ENCODE measurements around the gene PROB1.
A peak's percentile ranks its signal among the peaks of the same experiment; 100 is the strongest.
"Not testable (repeated sequence)": the region's sequence is repeated elsewhere in the genome, so short reads cannot be mapped to it uniquely, and the experiment has no call there.

Gene PROB1

GRCh38 chr5:139392324-139392677, 2.6 kb downstream of the PROB1 start:
- DNase-seq = no peak

- DNase-seq = no peak
These were observed 3.2 kb downstream of the PROB1 start for GRCh38 chr5:139391570-139392323.

GRCh38 chr5:139390639-139391569, 4.0 kb downstream of the PROB1 start:
- DNase-seq = no peak

- DNase-seq = peak; percentile 68
These were observed 4.9 kb downstream of the PROB1 start, which contains the start of gene MZB1 for GRCh38 chr5:139389701-139390638. Gene MZB1 (minus strand): TSS chr5:139389913. CDS start chr5:139389856, 57 bp downstream.

- no peak for DNase-seq
These were observed 6.6 kb downstream of the PROB1 start for GRCh38 chr5:139388198-139388821.

- no peak for DNase-seq
These were observed 7.2 kb downstream of the PROB1 start for GRCh38 chr5:139387611-139388197.

GRCh38 chr5:139386956-139387355, 7.9 kb downstream of the PROB1 start:
- DNase-seq = not testable (repeated sequence)

GRCh38 chr5:139386050-139386438, 8.9 kb downstream of the PROB1 start:
- no peak for DNase-seq

GRCh38 chr5:139385061-139386049, 9.5 kb downstream of the PROB1 start:
- no peak for DNase-seq

- DNase-seq = no peak
These were observed 10.3 kb downstream of the PROB1 start for GRCh38 chr5:139384591-139385051.

- DNase-seq = no peak
These were observed 10.8 kb downstream of the PROB1 start for GRCh38 chr5:139383993-139384590.

GRCh38 chr5:139383275-139383992, 11.5 kb downstream of the PROB1 start, which contains the start of gene SLC23A1:
Gene SLC23A1 (minus strand): TSS chr5:139383297. CDS start chr5:139383253, 44 bp downstream.
- peak; percentile 12 for DNase-seq

GRCh38 chr5:139382807-139383206, 12.1 kb downstream of the PROB1 start:
- DNase-seq = peak; percentile 16

GRCh38 chr5:139381837-139382761, 12.8 kb downstream of the PROB1 start:
- DNase-seq = no peak

GRCh38 chr5:139379626-139380449, 15.1 kb downstream of the PROB1 start:
- DNase-seq = no peak

GRCh38 chr5:139378941-139379361, 16.0 kb downstream of the PROB1 start:
- no peak for DNase-seq
